HG02759 (cell line): ENCODE data around the gene DDX59.
A peak's percentile ranks its signal among the peaks of the same experiment; 100 is the strongest.
"Not testable (repeated sequence)": the region's sequence is repeated elsewhere in the genome, so short reads cannot be mapped to it uniquely, and the experiment has no call there.

Experiments
- ATAC-seq: cut with Tn5 transposase; IDR thresholded peaks from one replicate; pipeline ENCODE4 v1.9.1; 2021; ENCODE audit warnings: mild to moderate bottlenecking, moderate library complexity; ENCODE audit not compliant: unreplicated experiment

Gene DDX59

GRCh38 chr1:200631375-200631774 is 38.3 kb downstream of the DDX59 start:
- no peak for ATAC-seq

DNA sequence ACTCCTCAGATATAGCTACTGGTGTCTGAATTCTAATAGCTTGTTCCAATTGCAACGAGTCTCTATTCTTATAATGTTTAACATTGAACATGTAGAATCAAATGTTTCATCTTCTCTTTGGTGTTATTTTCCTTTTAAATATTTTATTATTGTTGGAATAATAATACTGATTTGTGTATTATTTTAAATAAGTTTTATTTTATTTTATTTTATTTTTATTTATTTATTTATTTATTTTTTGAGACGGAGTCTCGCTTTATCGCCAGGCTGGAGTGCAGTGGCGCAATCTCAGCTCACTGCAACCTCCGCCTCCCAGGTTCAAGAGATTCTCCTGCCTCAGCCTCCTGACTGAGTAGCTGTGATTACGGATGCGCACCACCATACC is 39.2 kb downstream of the DDX59 start:
- ATAC-seq, result not testable (repeated sequence)

- no peak for ATAC-seq
Observed at GRCh38 chr1:200629876-200630514, 39.7 kb downstream of the DDX59 start.

DNA sequence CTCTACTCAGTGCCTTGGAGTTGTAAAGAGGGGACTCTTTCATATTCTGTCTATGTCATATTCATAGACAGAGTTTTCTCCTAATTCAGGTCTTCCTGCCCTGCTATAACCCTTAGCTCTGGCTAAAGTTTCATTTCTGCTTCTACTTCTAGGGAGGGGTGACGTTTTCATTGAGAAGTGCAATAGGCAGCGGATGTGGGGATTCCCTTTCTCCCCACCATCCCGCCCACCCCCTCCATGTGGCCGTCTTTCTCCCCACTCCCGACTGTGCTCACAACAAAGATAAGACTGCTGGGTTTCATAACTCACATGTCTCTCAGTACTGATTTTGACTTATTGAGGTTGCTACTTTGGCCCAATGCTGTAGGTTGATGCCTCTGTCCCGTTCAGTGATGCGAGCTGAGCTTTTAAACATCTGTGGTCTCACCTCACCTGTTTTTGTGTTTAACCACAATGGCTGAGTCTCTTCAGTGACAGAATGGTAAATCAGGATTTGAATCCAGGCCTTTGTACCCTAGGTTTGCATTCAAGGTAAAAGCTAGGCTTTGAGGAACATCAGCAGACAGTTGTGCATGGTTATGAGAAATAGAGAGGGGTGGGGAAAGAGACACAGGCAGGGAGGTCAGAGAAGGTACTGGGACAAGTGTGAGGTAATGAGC is 41.4 kb downstream of the DDX59 start:
- peak; percentile 80 for ATAC-seq

DNA sequence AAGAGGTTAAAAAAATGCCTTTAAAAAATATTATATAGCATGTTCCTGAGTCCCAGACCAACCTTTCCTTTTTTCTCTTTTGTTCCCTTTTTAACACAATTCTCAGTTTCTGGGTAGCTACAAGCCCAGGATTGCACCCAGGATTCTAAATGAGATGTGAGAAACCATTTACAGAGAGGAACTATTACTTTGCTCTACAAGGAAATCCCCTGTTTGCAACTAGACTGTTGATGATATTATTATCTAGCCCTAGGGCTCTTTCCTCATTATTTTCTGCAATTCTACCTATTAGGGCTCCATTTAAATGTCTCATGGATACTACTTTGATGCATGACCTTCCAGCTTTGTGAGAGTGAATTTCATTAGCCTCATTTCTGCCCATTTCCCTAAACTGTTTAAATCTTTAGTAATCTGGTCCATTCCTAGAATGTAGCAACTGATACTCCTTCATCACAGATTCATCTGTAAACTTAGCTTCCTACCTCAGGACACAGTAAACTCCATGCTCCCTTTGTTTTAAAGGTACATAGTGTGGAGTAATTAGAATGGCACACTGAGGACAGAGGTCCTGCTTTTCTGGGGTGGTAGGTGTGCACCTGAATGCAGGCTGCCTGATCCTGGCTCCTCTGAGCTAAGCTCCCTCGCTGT is 42.0 kb downstream of the DDX59 start:
- ATAC-seq, result no peak

GRCh38 chr1:200626853-200627534 is 42.7 kb downstream of the DDX59 start:
- no peak for ATAC-seq

- ATAC-seq, result no peak
Observed at GRCh38 chr1:200625381-200625824, 44.3 kb downstream of the DDX59 start.

DNA sequence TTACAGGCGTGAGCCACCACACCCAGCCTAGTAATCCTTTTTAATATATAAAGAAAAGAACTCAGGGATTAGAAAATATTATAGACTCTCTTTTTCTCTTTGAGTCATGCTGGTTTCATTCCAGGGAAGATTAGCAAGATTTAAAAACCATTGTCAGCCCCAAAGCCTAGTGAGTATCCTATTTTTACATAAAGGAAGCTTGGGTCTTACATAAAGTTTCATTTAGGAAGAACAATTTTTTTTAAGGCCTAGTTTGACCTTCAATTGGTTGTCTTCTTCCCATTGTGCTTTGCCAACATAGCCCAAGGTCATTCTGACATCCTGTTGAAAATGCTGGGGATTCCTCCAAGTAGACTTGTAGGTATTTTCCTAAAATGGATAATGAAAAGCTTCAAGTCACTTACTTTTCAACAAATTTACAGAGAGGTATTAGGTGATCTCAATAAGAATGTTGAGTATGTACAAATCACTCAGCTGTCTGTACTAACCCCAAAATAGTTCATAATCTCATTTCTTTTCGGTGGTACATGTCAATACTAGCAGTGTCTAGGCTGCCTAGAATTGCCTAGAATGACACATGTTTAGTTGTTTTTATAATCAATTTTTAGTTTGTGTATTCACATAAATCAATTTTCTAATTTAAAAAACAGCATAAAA is 44.9 kb downstream of the DDX59 start:
- no peak for ATAC-seq

GRCh38 chr1:200620273-200621131 is 49.2 kb downstream of the DDX59 start, which contains the start of gene KIF14:
KIF14 (minus strand) TSS chr1:200620751; CDS start chr1:200618723, 2,028 bp downstream.
- ATAC-seq, result peak; percentile 97

DNA sequence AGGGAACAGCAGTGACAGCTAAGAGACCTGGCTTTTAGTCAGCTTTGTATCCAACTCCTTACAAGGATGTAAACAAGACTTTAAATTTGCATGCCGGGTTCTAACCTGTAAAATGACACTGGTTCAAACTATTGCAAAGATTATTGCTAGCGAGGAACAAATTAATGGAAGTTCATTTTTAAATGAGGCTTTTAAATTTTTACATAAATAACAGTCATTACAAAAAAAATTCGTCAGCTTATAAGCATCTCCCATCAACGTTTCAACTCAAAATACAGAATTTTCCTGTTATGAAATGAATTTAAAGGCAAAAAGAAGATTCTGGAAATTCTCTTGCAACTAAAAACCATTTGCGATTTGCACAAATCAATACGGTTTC is 49.8 kb downstream of the DDX59 start:
- ATAC-seq, result no peak

GRCh38 chr1:200610846-200611245 is 58.9 kb downstream of the DDX59 start:
- ATAC-seq, result no peak

DNA sequence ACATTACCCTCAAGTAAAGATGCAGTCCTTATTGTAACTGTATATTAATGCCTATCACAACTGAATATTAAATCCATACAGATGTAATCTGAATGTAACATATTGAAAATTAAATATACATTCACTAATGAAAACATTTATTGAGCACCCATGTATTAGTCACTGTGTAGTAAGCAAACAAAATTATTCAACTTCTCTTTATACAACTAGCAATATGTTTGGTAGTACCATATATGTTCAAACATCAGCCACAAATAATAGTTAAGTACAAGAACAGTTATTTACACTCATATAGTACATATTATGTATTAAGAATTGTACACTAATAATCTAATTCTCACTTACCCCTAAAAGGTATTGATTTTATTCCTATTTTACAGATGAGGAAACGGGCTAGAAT is 67.1 kb downstream of the DDX59 start:
- no peak for ATAC-seq
